ENCODE measurements around the gene C2orf49. TPM values are rescaled to one million over a fixed set of nuclear protein-coding genes. Genes with fewer than 3 reads are reported as not detected.

The C2orf49 gene
- 10 to 100 TPM; 24.2 to 28.8 (median 26.4) TPM for polyA plus RNA-seq (ENCODE audit: insufficient read length in 3 of 3)

GRCh38 chr2:105337122-105338019, at the start of gene C2orf49:
TSS of gene C2orf49 (plus strand) at chr2:105337540. CDS start at chr2:105337588, 48 bp downstream.
- DNase-seq (ENCODE audit: low read depth in 3 of 3, low spot score in 2 of 3), result peak; percentile 90 to 93 (median 92)

- DNase-seq (ENCODE audit: low read depth in 3 of 3, low spot score in 2 of 3), result no peak
Observed at GRCh38 chr2:105287692-105288091, 49.6 kb upstream of the C2orf49 start.

DNA sequence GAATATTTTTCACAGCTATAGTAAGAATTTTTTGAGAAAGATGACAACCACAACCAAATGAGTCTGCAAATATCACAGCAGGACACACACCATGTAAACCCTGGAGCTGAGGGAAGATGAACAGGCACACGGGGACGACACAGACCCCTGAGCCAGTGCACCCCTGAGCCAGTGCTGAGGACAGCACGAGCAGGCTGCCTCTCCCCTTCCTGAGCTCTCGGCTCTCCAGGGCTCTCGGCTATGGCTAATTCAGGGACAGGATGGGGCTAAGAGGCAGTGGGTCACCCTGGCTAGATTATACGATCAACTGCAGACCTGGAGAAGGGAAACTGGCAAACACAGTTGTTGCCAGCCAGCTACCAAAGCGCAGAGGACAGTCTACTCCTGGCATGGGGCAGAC, 49.2 kb upstream of the C2orf49 start:
- no peak for DNase-seq (ENCODE audit: low read depth in 3 of 3, low spot score in 2 of 3)

DNA sequence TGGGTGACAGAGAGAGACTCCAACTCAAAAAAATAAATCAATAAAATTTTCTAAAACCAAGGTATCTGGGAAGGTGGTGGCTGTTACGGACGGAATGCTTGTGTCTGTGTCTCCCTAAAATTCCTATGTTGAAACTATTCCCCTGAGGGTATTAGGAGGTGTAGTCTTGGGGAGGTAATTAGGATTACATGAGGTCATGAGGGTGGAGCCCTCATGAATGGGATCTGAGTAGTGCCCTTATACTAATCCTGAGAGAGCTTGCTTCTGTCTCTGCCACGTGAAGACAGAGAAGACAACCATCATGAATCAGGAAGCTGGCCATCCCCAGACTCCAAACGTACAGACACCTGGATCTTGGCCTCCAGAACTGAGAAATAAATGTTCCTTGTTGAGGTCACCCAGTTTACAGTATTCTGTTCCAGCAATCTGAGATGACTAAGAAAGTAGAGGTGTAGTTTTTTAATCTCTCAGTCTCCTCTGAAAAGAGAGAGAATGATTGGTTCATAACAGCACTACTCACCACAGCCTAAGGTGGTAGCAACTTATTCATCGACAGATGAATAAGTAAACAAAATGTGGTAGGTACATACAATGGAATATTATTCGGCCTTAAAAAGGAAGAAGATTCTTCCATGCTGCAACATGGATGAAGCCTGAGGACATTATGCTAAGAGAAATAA, 46.2 kb upstream of the C2orf49 start:
- DNase-seq (ENCODE audit: low read depth in 3 of 3, low spot score in 2 of 3), result no peak

DNA sequence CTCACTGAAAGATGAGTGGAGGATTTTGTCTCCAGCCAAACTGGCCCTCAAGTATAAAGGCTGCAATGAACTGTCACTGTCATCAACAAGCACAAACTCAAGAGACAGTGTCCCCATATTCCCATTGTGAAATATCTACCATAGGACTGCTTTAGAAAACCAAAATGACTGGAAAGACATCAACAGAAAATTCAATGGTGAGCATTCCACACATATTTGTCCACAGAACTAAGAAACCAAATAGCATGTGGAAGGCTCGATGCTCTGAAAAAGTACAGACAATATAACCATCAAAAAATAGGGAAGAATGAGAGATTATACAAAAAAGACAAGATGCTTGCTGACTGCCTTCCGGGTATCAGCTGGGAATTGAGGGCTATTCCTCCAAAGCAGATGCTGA, 45.4 kb upstream of the C2orf49 start:
- no peak for DNase-seq (ENCODE audit: low read depth in 3 of 3, low spot score in 2 of 3)

DNA sequence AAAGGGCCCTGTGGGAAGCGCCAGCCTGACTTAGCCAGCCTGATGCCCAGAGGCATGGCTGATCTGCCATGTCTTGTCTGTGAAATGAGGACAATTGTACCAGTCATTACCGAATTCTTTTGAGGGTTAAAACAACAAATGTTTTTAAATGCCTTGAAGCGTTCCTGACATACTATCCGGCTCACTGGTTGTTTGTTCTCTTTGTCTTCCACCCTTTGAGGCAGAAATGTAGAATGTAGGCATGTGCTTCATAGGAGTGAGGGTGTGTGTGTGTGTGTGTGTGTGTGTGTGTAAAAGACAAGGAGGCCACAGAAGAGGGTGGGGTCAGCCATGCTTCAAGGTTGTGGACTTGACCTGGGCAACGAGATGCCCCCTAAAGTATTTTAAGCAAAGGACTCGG, 43.3 kb upstream of the C2orf49 start:
- no peak for DNase-seq (ENCODE audit: low read depth in 3 of 3, low spot score in 2 of 3)

DNA sequence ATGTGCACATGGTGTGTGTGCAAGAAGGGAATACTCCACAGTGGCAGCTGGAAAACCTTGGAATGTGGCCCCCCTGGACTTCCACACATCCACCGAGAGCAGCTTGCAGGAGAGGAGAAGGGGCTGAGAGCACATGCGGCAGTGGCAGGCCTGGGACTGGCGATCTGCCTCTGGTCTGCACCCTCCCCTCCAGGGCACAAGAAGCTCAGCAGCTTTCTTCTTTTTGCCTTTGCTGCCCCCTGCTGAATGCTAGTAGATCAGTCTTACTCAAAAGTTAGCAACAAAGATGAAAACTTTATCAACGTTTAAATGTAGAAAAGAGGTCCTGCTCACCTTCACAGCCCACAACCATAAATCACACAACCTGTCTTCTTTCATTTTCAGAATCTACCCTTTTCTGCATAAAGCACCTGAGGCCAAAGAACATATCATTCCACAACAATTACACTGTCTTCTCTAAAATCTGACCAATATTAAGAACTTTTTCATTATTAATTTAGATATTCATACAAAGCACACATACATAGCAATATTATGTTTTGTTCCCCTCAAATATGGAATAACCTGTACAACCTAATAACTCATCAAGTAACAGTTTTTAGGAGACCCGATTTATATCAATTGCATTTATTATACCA, 42.4 kb upstream of the C2orf49 start:
- peak in 2 of 3 donors; percentile 36 to 49 for DNase-seq (ENCODE audit: low read depth in 3 of 3, low spot score in 2 of 3)

- DNase-seq (ENCODE audit: low read depth in 3 of 3, low spot score in 2 of 3), result no peak
Observed at GRCh38 chr2:105296017-105296611, 41.2 kb upstream of the C2orf49 start.

- DNase-seq (ENCODE audit: low read depth in 3 of 3, low spot score in 2 of 3), result no peak
Observed at GRCh38 chr2:105297216-105297615, 40.1 kb upstream of the C2orf49 start.

- no peak for DNase-seq (ENCODE audit: low read depth in 3 of 3, low spot score in 2 of 3)
Observed at GRCh38 chr2:105298017-105298416, 39.3 kb upstream of the C2orf49 start.

- no peak for DNase-seq (ENCODE audit: low read depth in 3 of 3, low spot score in 2 of 3)
Observed at GRCh38 chr2:105299290-105299689, 38.0 kb upstream of the C2orf49 start.

DNA sequence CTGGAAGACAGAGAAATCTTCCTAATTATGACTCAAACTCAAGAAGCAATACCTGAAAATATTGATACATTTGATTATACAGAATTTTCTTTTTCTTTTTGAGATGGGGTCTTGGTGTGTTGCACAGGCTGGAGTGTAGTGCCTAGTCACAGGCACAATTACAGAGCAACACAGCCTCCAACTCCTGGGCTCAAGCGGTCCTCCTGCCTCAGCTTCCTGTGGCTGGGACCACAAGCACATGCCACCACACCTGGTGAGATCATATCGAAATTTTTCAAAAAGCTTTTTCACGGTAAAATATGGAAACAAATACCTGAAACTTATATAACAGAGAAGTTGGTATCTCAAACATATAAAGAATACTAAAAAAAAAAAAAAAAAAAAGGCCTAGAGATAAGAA, 35.7 kb upstream of the C2orf49 start:
- no peak for DNase-seq (ENCODE audit: low read depth in 3 of 3, low spot score in 2 of 3)

DNA sequence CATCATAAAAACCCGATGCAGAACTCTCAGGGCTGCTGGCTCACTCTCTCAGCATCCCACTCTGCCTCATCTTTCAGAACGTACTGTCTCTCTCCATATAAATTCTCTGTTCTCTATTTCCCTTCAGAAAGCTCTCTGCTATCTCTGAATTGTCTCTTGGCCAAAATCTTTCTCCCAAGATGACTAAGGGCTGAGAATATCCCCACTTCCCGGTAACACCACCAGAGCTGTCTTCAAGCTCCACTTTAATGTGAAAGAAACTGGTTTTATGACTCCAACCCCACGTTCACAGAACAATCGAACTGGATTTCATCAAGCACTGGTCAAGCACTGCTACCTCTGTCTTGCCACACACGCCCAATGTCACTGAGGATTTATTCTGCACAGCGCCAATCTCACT, 30.2 kb upstream of the C2orf49 start:
- DNase-seq (ENCODE audit: low read depth in 3 of 3, low spot score in 2 of 3), result no peak

GRCh38 chr2:105307550-105307949, 29.8 kb upstream of the C2orf49 start:
- DNase-seq (ENCODE audit: low read depth in 3 of 3, low spot score in 2 of 3), result no peak

DNA sequence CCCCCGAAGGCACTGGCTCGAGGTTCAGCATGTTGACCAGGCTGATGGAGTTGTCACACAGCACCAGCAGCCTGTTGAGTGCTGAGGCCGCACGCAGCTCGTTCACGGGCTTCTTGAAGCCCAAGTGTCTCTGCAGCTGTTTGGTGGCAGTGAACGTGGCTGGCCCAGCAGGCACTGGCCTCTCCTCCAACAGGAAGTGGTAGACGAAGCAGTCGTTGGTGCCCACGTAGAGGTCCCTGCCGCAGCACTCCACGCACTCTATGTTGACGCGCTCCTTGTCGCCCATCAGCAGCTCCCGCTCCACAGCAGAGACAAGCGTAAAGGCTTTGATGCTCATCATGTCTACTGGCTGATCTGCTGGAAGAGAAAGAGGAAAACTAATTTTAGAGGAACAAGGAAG, 29.4 kb upstream of the C2orf49 start:
- DNase-seq (ENCODE audit: low read depth in 3 of 3, low spot score in 2 of 3), result no peak

DNA sequence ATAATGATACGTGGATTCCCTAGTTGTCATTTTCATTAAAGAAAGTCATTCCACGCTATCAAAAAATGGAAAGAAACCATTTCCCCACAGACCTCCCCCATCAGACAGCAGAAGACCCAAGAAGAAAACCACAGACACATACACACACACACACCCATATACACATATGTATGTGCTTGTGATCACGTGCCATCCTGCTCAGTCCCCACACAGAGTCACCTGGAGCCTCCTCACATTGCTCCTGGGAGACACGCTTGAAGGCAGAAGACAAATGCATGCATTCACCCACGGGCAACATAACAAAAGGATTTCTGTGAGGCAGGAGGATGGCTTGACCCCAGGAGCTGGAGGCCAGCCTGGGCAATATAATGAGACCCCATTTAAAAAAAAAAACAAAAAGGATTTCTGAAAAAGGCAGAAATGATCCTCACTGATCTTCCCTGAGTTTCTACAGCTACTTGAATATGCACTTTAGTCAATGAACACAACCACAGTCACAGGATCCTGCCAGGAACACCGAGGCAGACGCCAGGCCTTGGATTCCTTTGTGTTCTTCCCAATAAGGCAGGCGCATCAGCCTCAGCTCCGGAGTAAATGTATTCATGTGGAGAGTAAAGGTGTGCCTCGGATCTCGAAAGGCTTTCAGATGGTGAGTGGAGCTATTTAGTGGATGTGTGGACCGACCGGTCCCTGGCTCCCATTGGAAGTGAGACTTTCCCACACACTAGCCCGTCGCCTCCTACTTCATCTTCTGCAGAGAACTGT, 28.8 kb upstream of the C2orf49 start:
- DNase-seq (ENCODE audit: low read depth in 3 of 3, low spot score in 2 of 3), result no peak

GRCh38 chr2:105309147-105309545, 28.2 kb upstream of the C2orf49 start:
- no peak for DNase-seq (ENCODE audit: low read depth in 3 of 3, low spot score in 2 of 3)

DNA sequence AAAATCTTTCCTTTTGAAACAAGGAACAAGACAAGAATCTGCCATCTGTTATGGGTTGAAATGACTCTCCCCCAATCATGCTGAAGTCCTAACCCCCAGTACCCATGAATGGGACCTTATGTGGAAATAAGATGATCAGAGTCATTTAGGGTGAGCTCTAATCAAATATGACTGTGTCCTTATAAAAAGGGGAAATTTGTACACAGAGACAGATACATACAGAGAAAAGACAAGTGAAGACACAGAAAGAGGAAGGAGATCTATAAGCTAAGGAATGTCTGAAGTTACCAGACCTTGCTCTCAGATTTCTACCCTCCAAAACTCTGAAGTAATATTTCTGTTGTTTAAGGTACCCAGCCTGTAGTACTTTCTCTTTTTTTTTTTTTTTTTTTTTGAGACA, 23.5 kb upstream of the C2orf49 start:
- DNase-seq (ENCODE audit: low read depth in 3 of 3, low spot score in 2 of 3), result no peak

DNA sequence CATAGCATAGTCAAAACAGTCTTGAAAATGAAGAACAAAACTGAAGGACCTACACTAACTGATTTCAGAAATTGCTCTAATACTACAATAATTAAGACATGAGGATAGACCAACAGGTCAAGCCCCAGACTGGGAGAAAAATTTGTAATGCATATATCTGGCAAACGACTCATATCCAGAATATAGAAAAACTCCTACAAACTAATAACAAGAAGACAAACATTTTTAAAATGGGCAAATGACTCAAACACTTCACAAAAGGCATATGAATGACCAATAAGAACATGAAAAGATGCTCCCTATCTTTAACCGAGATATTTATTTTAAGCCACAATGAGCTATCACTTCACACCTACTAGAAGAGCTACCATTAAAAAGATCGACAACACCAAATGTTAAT, 22.0 kb upstream of the C2orf49 start:
- no peak for DNase-seq (ENCODE audit: low read depth in 3 of 3, low spot score in 2 of 3)

- no peak for DNase-seq (ENCODE audit: low read depth in 3 of 3, low spot score in 2 of 3)
Observed at GRCh38 chr2:105317937-105318336, 19.4 kb upstream of the C2orf49 start.

Measured in right renal cortex interstitium (tissue), 3 donors.